ACC112 (cell line): ENCODE measurements around the gene RAB37.

Experiments
- H2AFZ ChIP-seq: fragments of 200-600 bp; sonication (generic); one replicate; pipeline ENCODE4 v1.6.0; 2017; ENCODE audit warnings: antibody characterized with exemption, low read length; ENCODE audit not compliant: unreplicated experiment
- H3K27ac ChIP-seq: fragments of 200-600 bp; sonication (generic); 2 replicates; pipeline ENCODE4 v1.5.1; 2014; ENCODE audit warnings: low read depth, mild to moderate bottlenecking, antibody characterized with exemption, low read length, moderate library complexity
- H3K27me3 ChIP-seq: fragments of 200-600 bp; sonication (generic); 2 replicates; pipeline ENCODE4 v1.6.1; 2014; ENCODE audit warnings: mild to moderate bottlenecking, antibody characterized with exemption, low read length, moderate library complexity, mixed read lengths; ENCODE audit not compliant: insufficient read depth
- H3K36me3 ChIP-seq: fragments of 200-600 bp; sonication (generic); 2 replicates; pipeline ENCODE4 v1.6.1; 2016; ENCODE audit warnings: mild to moderate bottlenecking, antibody characterized with exemption, low read length, moderate library complexity, mixed read lengths; ENCODE audit not compliant: insufficient read depth
- H3K4me1 ChIP-seq: fragments of 200-600 bp; sonication (generic); one replicate; pipeline ENCODE4 v1.6.1; 2016; ENCODE audit warnings: low read length, mixed read lengths; ENCODE audit not compliant: insufficient read depth, unreplicated experiment, control insufficient read depth
- H3K4me3 ChIP-seq: fragments of 200-600 bp; sonication (generic); 2 replicates; pipeline ENCODE4 v1.5.1; 2014; ENCODE audit warnings: mild to moderate bottlenecking, low read depth, low read length
- H3K79me2 ChIP-seq: fragments of 200-600 bp; sonication (generic); one replicate; pipeline ENCODE4 v1.6.0; 2016; ENCODE audit warnings: low read length; ENCODE audit not compliant: control insufficient read depth, unreplicated experiment, insufficient read depth

RAB37 gene

GRCh38 chr17:74790161-74791058 is 53.4 kb downstream of the RAB37 start:
- Histone ChIP-seq H3K4me1 (no peaks in the 10 kb centered on the region), H2AFZ (no peak overlapping the region), H3K36me3 (0 out of 2 replicates have a peak, but pooled peaks cover 2% of the 10 kb centered on the region), H3K27ac (no peak overlapping the region), H3K79me2 (no peaks in the 10 kb centered on the region), H3K27me3 (no peaks in the 10 kb centered on the region), H3K4me3 (no peak overlapping the region)

GRCh38 chr17:74792586-74793105 is 55.6 kb downstream of the RAB37 start:
- Histone ChIP-seq H3K4me1 (no peaks in the 10 kb centered on the region), H3K79me2 (no peaks in the 10 kb centered on the region), H3K27ac (no peak overlapping the region), H3K27me3 (no peaks in the 10 kb centered on the region), H3K36me3 (0 out of 2 replicates have a peak, but pooled peaks cover 3% of the 10 kb centered on the region), H3K4me3 (no peak overlapping the region), H2AFZ (no peak overlapping the region)

GRCh38 chr17:74795327-74796020 is 58.4 kb downstream of the RAB37 start:
- Histone ChIP-seq H2AFZ (no peak overlapping the region), H3K27ac (no peak overlapping the region), H3K36me3 (0 out of 2 replicates have a peak, but pooled peaks cover 3% of the 10 kb centered on the region), H3K27me3 (no peaks in the 10 kb centered on the region), H3K4me3 (no peak overlapping the region), H3K4me1 (no peaks in the 10 kb centered on the region), H3K79me2 (no peaks in the 10 kb centered on the region)

- H3K4me3 ChIP-seq = no peak overlapping the region
- H3K36me3 ChIP-seq = 0 out of 2 replicates have a peak, but pooled peaks cover 3% of the 10 kb centered on the region
- H3K4me1 ChIP-seq = no peaks in the 10 kb centered on the region
- no peaks in the 10 kb centered on the region for H3K27me3 ChIP-seq
- H3K79me2 ChIP-seq = no peaks in the 10 kb centered on the region
- no peak overlapping the region for H2AFZ ChIP-seq
- H3K27ac ChIP-seq = no peak overlapping the region
Measured at GRCh38 chr17:74796211-74796610, 59.2 kb downstream of the RAB37 start.

- no peaks in the 10 kb centered on the region for H3K79me2 ChIP-seq
- H3K36me3 ChIP-seq = 0 out of 2 replicates have a peak, but pooled peaks cover 3% of the 10 kb centered on the region
- no peak overlapping the region for H2AFZ ChIP-seq
- no peaks in the 10 kb centered on the region for H3K4me1 ChIP-seq
- no peak overlapping the region for H3K27ac ChIP-seq
- H3K27me3 ChIP-seq = no peaks in the 10 kb centered on the region
- H3K4me3 ChIP-seq = no peak overlapping the region
Measured at GRCh38 chr17:74796866-74797265, 59.8 kb downstream of the RAB37 start.
